Omental fat pad (tissue), 4 donors: ENCODE measurements around the gene KCNJ15. TPM values are rescaled to one million over a fixed set of nuclear protein-coding genes. Genes with fewer than 3 reads are reported as not detected.

Source experiments
- ATAC-seq: fragments of 150-250 bp; one replicate; pipeline ENCODE4 v1.9.1; 2016; ENCODE audit warnings: mild to moderate bottlenecking, moderate library complexity; ENCODE audit not compliant: low FRiP score
- DNase-seq: peaks from one replicate; pipeline ENCODE4 v3.0.0-alpha.2; 2019; ENCODE audit warnings: low spot score
- total RNA-seq, 4 donors: library from RNA; depleted of rRNA; stranded (reverse); fragments of >200 nt; gene quantifications; one replicate each; pipeline ENCODE4 v1.1.0, GENCODE V29; 2016
- TF ChIP-seq, protein P1 (sequence below), 3 donors: fragments of 450-650 bp; IDR thresholded peaks; one replicate each; pipeline ENCODE4 v1.5.1; 2016 to 2017; ENCODE audit warnings: antibody characterized with exemption in 3 of 3, mild to moderate bottlenecking in 3 of 3, moderate library complexity in 2 of 3

KCNJ15 gene
- total RNA-seq, 4 donors from 2014 or later = 1.2 to 12.1 (median 2.7) TPM

DNA sequence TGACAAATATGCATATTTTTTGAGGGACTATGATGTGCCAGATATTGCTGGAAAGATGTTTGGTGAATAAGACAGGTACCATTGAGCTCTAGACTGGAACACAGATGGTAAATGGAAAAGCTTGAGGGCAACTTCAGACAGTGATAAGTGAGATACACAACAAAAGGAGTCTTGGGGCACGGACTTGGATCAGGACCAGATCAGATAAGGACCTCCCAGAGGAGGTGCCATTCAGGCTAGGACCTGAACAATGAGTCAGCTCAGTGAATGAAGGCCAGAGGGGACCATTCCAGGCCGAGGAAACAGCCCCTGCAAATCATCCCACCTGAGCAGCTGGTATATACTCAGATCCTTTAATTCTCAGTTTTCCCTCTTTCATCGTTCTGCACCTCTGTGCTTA lies 1.8 kb upstream of the KCNJ15 start:
- TF ChIP-seq, protein P1, sequence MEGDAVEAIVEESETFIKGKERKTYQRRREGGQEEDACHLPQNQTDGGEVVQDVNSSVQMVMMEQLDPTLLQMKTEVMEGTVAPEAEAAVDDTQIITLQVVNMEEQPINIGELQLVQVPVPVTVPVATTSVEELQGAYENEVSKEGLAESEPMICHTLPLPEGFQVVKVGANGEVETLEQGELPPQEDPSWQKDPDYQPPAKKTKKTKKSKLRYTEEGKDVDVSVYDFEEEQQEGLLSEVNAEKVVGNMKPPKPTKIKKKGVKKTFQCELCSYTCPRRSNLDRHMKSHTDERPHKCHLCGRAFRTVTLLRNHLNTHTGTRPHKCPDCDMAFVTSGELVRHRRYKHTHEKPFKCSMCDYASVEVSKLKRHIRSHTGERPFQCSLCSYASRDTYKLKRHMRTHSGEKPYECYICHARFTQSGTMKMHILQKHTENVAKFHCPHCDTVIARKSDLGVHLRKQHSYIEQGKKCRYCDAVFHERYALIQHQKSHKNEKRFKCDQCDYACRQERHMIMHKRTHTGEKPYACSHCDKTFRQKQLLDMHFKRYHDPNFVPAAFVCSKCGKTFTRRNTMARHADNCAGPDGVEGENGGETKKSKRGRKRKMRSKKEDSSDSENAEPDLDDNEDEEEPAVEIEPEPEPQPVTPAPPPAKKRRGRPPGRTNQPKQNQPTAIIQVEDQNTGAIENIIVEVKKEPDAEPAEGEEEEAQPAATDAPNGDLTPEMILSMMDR (IDR thresholded peaks at IDR 0.05) = no peak
- no peak for DNase-seq
- no peak for ATAC-seq

DNA sequence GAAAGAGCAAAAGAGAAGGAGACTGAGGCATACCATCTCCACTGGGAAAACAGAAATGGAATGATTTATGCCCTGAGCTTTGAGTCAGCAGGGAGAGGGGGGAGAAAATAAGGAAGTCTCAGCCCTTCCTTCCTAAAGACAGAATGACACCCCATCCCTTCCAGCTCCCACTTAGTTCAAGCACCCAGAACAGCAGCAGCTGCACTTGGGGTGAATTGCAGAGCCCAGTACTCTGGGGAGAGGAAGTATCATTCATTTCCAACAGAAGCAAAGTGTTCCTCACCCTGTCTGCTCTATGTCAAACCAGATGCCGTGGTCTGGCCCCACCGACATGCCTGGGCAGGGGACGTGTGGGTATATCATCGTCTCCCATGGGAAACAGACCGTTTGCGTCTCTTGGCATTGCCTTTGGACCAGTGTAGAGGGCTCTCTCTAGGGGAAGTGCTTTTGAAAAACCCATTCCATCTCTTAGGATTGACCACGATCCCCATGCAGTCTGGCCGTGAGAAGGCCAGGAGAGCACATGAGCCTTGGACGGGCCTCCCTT lies 1.1 kb upstream of the KCNJ15 start:
- TF ChIP-seq, protein P1 (IDR thresholded peaks at IDR 0.05) = no peak
- no peak for DNase-seq
- no peak for ATAC-seq

DNA sequence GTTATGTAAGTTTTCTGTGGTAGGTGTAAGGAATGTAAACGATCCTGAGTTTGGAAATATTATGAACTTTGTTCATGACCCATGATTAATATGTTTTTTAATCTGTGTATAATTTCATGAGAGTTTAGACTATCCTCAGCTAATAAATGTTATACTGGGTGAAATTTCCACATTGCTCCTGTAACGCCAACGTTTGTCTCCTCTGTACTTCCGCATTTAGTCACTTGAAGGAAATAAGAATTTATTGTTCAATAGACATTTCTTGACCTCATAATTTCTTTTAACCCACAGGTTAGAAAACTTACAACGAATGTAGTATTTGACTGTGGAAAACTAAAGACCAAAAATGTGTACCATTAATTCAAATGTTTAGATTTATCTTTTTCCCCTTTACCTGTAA lies 876 bp downstream of the KCNJ15 start:
- DNase-seq = no peak
- no peak for ATAC-seq
- TF ChIP-seq, protein P1 (IDR thresholded peaks at IDR 0.05) = no peak

DNA sequence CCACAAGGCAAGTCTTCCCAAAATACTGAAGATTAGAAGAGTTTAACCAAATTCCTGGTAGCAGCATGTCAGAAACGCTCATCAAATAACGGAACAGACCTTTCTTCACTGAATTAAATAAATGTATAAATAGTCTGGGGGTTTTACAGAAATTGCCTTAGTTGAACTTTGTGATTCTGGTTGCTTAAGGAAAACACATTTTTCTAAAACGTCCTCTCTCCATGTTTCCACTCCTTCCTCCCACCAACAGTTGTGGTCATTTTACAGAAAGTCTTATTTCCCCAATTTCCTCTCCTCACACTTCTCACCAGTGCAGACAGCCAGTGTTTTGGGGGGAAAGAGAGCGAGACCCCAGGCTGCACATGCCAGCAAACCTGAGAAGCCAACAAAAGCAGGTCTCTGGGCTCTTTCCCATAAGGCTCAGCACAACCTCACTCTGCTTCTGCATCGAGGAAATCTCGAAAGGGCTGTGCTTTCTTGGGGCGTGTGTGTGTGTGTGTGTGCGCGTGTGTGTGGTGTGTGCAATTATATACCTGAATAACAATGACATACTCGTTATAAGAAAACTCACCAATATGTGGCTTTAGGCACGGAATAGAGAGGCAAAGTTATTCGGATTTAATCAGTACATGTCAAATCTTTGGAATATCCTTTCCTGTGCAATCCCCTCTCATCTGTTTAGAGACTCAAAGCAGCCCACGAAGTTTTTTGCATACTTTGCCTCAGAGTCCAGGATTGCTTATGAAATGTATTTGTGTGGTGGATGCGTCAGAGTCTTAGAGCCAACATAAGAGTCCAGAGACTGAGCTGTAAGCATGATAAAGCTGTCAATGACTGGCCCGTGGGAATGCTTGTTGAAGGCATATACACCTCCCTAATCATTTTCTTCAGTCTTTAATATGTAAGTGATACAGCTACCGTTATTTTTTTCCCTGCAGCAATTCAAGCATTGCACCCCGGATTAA lies 2.0 kb downstream of the KCNJ15 start:
- DNase-seq = no peak
- peak; percentile 91 for ATAC-seq
- TF ChIP-seq, protein P1 (IDR thresholded peaks at IDR 0.05) = no peak

DNA sequence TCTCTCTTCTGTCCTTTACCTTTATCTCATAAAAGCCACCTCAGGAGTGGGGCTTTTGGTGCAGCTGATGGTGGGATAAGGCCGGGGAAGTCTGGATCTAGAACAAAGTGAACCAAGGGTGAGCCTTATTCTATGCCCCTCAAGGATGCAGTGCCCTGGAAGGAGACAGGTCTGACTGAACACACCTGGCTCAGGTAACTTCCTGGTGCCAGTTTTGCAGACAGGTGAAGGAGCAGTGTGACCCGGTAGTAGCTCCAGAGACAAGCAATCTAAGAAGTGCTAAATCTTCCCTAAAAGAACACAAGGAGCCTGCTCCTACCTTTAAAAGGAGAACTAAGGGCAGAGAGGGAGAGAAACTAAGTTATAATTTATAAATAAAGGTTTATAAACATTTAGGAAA lies 2.9 kb downstream of the KCNJ15 start:
- ATAC-seq (no peak), DNase-seq (no peak)
- TF ChIP-seq, protein P1 (IDR thresholded peaks at IDR 0.05) = no peak

DNA sequence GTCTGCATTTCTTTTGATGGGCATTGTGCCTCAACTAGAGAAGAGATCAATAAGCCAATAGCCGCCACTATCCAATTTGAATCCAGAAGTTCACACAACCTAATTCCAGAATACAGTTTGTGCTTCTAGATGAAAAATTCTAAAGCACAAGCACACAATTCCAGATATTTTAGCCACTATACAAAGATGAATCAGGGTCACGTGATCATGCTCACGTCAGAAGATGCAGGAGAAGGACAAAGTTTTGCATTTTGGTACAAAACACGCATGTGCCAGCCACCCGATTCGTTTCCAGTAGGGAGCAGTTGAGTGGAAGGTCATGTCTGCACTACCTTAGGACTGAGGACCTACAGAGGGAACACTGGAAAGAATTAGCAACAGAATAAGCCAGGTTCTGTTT lies 3.6 kb downstream of the KCNJ15 start:
- ATAC-seq (no peak), DNase-seq (no peak)
- TF ChIP-seq, protein P1 (IDR thresholded peaks at IDR 0.05) = no peak
